HCT116 (cell line): Measurements from ENCODE around the gene SGIP1. TPM values are rescaled to one million over a fixed set of nuclear protein-coding genes. Genes with fewer than 3 reads are reported as not detected.

Experiments used
- ATAC-seq: fragments of 200-7000 bp; cut with Tn5 transposase; 2 replicates; pipeline ENCODE4 v1.9.1; 2020; ENCODE audit warnings: mild to moderate bottlenecking, moderate library complexity
- BruUV-seq: library from RNA; stranded (reverse); fragments of 400-500 nt; replicated peaks from 2 replicates; lab custom pipeline; 2021; lab: Mats Ljungman, UMichigan
- CTCF ChIA-PET: fragments of 300-600 bp; sonication (Branson Sonifier 250); formaldehyde crosslinking; loops from one replicate; lab custom pipeline; 2021; ENCODE audit warnings: antibody characterized with exemption; lab: Charles Lee
- POLR2A ChIA-PET: fragments of 300-600, 350-600 bp; sonication (Branson Sonifier 250); formaldehyde crosslinking; loops from one replicate; lab custom pipeline; 2021; ENCODE audit warnings: antibody characterized with exemption; lab: Charles Lee
- RAD21 ChIA-PET, 2 experiments: fragments of 300-600 bp; sonication (Branson Sonifier 250); formaldehyde crosslinking; loops; one replicate each; lab custom pipeline; 2023; ENCODE audit warnings: low total read pairs in 2 of 2; ENCODE audit not compliant: uncharacterized antibody in 2 of 2, unreplicated experiment in 2 of 2, low non-redundant PET in 1 of 2; lab: Charles Lee
- DNase-seq: peaks from one replicate; pipeline ENCODE4 v3.0.0-alpha.2; 2010; ENCODE audit warnings: low read depth, low spot score
- H2AFZ ChIP-seq: fragments of 200-600 bp; shearing (Covaris generic), sonication (generic); 2 replicates; pipeline ENCODE4 v1.6.1; 2017; ENCODE audit warnings: low read depth, mixed run types, mixed read lengths, antibody characterized with exemption, low read length; ENCODE audit not compliant: poor library complexity, severe bottlenecking
- H3K27ac ChIP-seq: 2 replicates; pipeline ENCODE4 v1.5.1; 2012; ENCODE audit warnings: low read depth, low read length
- H3K27me3 ChIP-seq: fragments of 200-600 bp; sonication (generic); 2 replicates; pipeline ENCODE4 v1.6.1; 2016; ENCODE audit warnings: mixed run types, low read length, mixed read lengths; ENCODE audit not compliant: insufficient read depth
- H3K36me3 ChIP-seq, 2 experiments: fragments of 200-500 bp in 1 of 2; fragments of 200-600 bp in 1 of 2; sonication (Bioruptor generic) in 1 of 2; sonication (generic) in 1 of 2; 2 replicates each; pipeline versions ENCODE4 v1.5.1 to v1.6.1; 2014 to 2016; ENCODE audit warnings: low read length in 2 of 2, inconsistent platforms in 1 of 2, mixed read lengths in 1 of 2, mixed run types in 1 of 2; ENCODE audit not compliant: insufficient read depth in 2 of 2, control insufficient read depth in 1 of 2
- H3K4me1 ChIP-seq, 2 experiments: fragments of 200-600 bp in 1 of 2; sonication (generic) in 1 of 2; 2 replicates each; pipeline versions ENCODE4 v1.5.1 to v1.6.1; 2012 to 2017; ENCODE audit warnings: low read length in 2 of 2, inconsistent platforms in 1 of 2, mild to moderate bottlenecking in 1 of 2, mixed read lengths in 1 of 2, mixed run types in 1 of 2, moderate library complexity in 1 of 2; ENCODE audit not compliant: insufficient read depth in 2 of 2, control insufficient read depth in 1 of 2
- H3K4me2 ChIP-seq: fragments of 200-600 bp; sonication (generic); 2 replicates; pipeline ENCODE4 v1.6.1; 2017; ENCODE audit warnings: mixed run types, low read length, mixed read lengths
- H3K4me3 ChIP-seq, 2 experiments: fragments of 200-600 bp in 1 of 2; sonication (generic) in 1 of 2; replicated peaks in 1 of 2; 2 replicates each; pipeline ENCODE4 v1.5.1; 2011 to 2016; ENCODE audit warnings: low read length in 2 of 2, control low read depth in 1 of 2, low read depth in 1 of 2, mild to moderate bottlenecking in 1 of 2, mixed read lengths in 1 of 2, mixed run types in 1 of 2
- H3K79me2 ChIP-seq: fragments of 200-600 bp; sonication (generic); 2 replicates; pipeline ENCODE4 v1.6.1; 2017; ENCODE audit warnings: mild to moderate bottlenecking, mixed run types, low read length, moderate library complexity, mixed read lengths; ENCODE audit not compliant: insufficient read depth
- H3K9ac ChIP-seq: fragments of 200-600 bp; sonication (generic); 2 replicates; pipeline ENCODE4 v1.6.1; 2016; ENCODE audit warnings: low read length, mixed read lengths
- H3K9me2 ChIP-seq: fragments of 200-600 bp; sonication (generic), shearing (Covaris generic); 2 replicates; pipeline ENCODE4 v1.6.1; 2017; ENCODE audit warnings: mixed run types, mild to moderate bottlenecking, moderate library complexity; ENCODE audit not compliant: insufficient read depth
- H3K9me3 ChIP-seq, 2 experiments: fragments of 200-500 bp in 1 of 2; fragments of 200-600 bp in 1 of 2; sonication (Bioruptor generic) in 1 of 2; sonication (generic) in 1 of 2; 2 replicates each; pipeline ENCODE4 v1.6.1; 2014 to 2017; ENCODE audit warnings: low read length in 2 of 2, mixed read lengths in 2 of 2, inconsistent platforms in 1 of 2, low read depth in 1 of 2, mild to moderate bottlenecking in 1 of 2, mixed run types in 1 of 2, moderate library complexity in 1 of 2; ENCODE audit not compliant: control insufficient read depth in 1 of 2, insufficient read depth in 1 of 2
- H4K20me1 ChIP-seq: fragments of 200-600 bp; sonication (generic), shearing (Covaris generic); 2 replicates; pipeline ENCODE4 v1.6.1; 2017; ENCODE audit warnings: mixed run types, mild to moderate bottlenecking, moderate library complexity; ENCODE audit not compliant: insufficient read depth
- ATF3 ChIP-seq: IDR thresholded peaks from 2 replicates; pipeline ENCODE4 v1.6.1; 2012
- CEBPB ChIP-seq: IDR thresholded peaks from 2 replicates; pipeline ENCODE4 v1.6.1; 2012; ENCODE audit warnings: low read depth
- CTCF ChIP-seq, 3 experiments: fragments of 200-600 bp in 1 of 3; sonication (generic) in 1 of 3; IDR thresholded peaks in 2 of 3; conservative IDR thresholded peaks in 1 of 3; 2 replicates each; pipeline ENCODE4 v1.5.1; 2012 to 2017; ENCODE audit warnings: low read depth in 2 of 3, low read length in 2 of 3, antibody characterized with exemption in 1 of 3, borderline replicate concordance in 1 of 3, control low read depth in 1 of 3, mild to moderate bottlenecking in 1 of 3, mixed read lengths in 1 of 3, mixed run types in 1 of 3, moderate library complexity in 1 of 3; ENCODE audit not compliant: insufficient read depth in 1 of 3
- EZH2 ChIP-seq: fragments of 200-600 bp; sonication (generic); IDR thresholded peaks from 2 replicates; pipeline ENCODE4 v1.6.1; 2017; ENCODE audit warnings: antibody characterized with exemption, mixed run types
- JUND ChIP-seq: IDR thresholded peaks from 2 replicates; pipeline ENCODE4 v1.6.1; 2012
- RAD21 ChIP-seq: IDR thresholded peaks from 2 replicates; pipeline ENCODE4 v1.6.1; 2012; ENCODE audit warnings: low read depth, mild to moderate bottlenecking
- SRF ChIP-seq: IDR thresholded peaks from 2 replicates; pipeline ENCODE4 v1.6.1; 2012; ENCODE audit warnings: low read depth
- TCF7L2 ChIP-seq: IDR thresholded peaks from 2 replicates; pipeline ENCODE4 v1.7.0; 2011; ENCODE audit warnings: borderline replicate concordance, inconsistent platforms; ENCODE audit not compliant: insufficient read depth, insufficient read length; ENCODE audit errors: extremely low read depth
- ZBTB33 ChIP-seq: IDR thresholded peaks from 2 replicates; pipeline ENCODE4 v1.6.1; 2011; ENCODE audit warnings: mild to moderate bottlenecking, low read length, moderate library complexity; ENCODE audit not compliant: insufficient replicate concordance; ENCODE audit errors: extremely low read depth
- ZNF274 ChIP-seq: fragments of 200-500 bp; sonication (Bioruptor generic); IDR thresholded peaks from 2 replicates; pipeline ENCODE4 v1.6.1; 2014; ENCODE audit warnings: mild to moderate bottlenecking, low read depth, low read length, inconsistent platforms
- intact Hi-C: fragments of 100-400 bp; cut with micrococcal nuclease; formaldehyde crosslinking; loops from 2 replicates; pipeline ENCODE4 v1.10.0; 2022
- total RNA-seq: library from RNA; stranded (reverse); gene quantifications from one replicate; pipeline ENCODE4 v1.2.1, GENCODE V29; 2021; ENCODE audit not compliant: unreplicated experiment

The SGIP1 gene
- total RNA-seq, 1 experiment from 2014 or later, result 0.15 TPM

GRCh38 chr1:66705110-66705509 lies 171.2 kb downstream of the SGIP1 start:
- ChIA-PET RAD21 (no interaction called here), CTCF (no interaction called here), POLR2A (no interaction called here)
- TF ChIP-seq SRF, result no peak
- TF ChIP-seq CEBPB, result no peak
- TF ChIP-seq TCF7L2, result no peak
- no peak for TF ChIP-seq EZH2
- no peak for TF ChIP-seq ATF3
- Histone ChIP-seq H2AFZ (no peak overlapping the region), H3K9ac (no peak overlapping the region), H3K4me2 (no peak overlapping the region), H3K9me3 (no peaks in the 10 kb centered on the region), H3K27ac (no peak overlapping the region), H3K9me2 (no peaks in the 10 kb centered on the region), H3K4me3 (no peak overlapping the region), H3K36me3 (no peaks in the 10 kb centered on the region), H3K4me1 (no peaks in the 10 kb centered on the region), H3K79me2 (no peaks in the 10 kb centered on the region), H3K27me3 (no peaks in the 10 kb centered on the region), H4K20me1 (no peaks in the 10 kb centered on the region)
- no peak for ATAC-seq
- BruUV-seq, result no TSS peak
- no peak for DNase-seq
- intact Hi-C loops, result no loop called here

GRCh38 chr1:66711420-66711819 lies 177.5 kb downstream of the SGIP1 start:
- Histone ChIP-seq H3K36me3 (no peaks in the 10 kb centered on the region), H3K9me3 (no peaks in the 10 kb centered on the region), H3K27me3 (no peaks in the 10 kb centered on the region), H3K27ac (no peak overlapping the region), H3K4me1 (no peaks in the 10 kb centered on the region), H3K9ac (no peak overlapping the region), H3K4me3 (no peak overlapping the region), H3K79me2 (no peaks in the 10 kb centered on the region), H3K4me2 (no peak overlapping the region), H3K9me2 (no peaks in the 10 kb centered on the region), H4K20me1 (no peaks in the 10 kb centered on the region), H2AFZ (peak overlapping the region; percentile 42)
- DNase-seq (no peak), ATAC-seq (peak; percentile 69)
- CTCF ChIA-PET, result interaction anchor here (1.4 to 1.5 kb wide), 2 partner anchors 14 to 208 kb away, joined by 3 to 7 read pairs; no protein-coding TSS in a partner anchor
- intact Hi-C loops, result no loop called here
- no TSS peak for BruUV-seq
- RAD21 ChIA-PET, result no interaction called here
- TF ChIP-seq SRF (no peak), JUND (no peak), ZBTB33 (no peak), ZNF274 (no peak), CTCF (IDR thresholded peaks at IDR 0.05 in 2 of 3, conservative IDR thresholded peaks at IDR 0.05 in 1 of 3; ENCODE audit: borderline replicate concordance in 1 of 3, insufficient read depth in 1 of 3, low read depth in 2 of 3, low read length in 2 of 3) (peak; percentile 18 to 33 (median 18); a peak in 2 of 6 replicates), RAD21 (peak; percentile 62)
- POLR2A ChIA-PET, result no interaction called here
